H1 (cell line): Measurements from ENCODE around the gene CDK19. TPM values are rescaled to one million over a fixed set of nuclear protein-coding genes. Genes with fewer than 3 reads are reported as not detected.

Experiments used
- CTCF ChIA-PET: fragments of 300-600 bp; sonication (Branson Sonifier 250); formaldehyde crosslinking; loops from one replicate; lab custom pipeline; 2021; ENCODE audit not compliant: partially characterized antibody; lab: Charles Lee
- POLR2A ChIA-PET: fragments of 300-600 bp; sonication (Branson Sonifier 250); formaldehyde crosslinking; loops from one replicate; lab custom pipeline; 2021; ENCODE audit warnings: inconsistent platforms; ENCODE audit not compliant: partially characterized antibody; lab: Charles Lee
- DNase-seq, 2 experiments: peaks; one replicate each; pipeline versions ENCODE4 v3.0.0 to v3.0.0-alpha.2; 2010 to 2022; ENCODE audit warnings: low spot score in 2 of 2, low read depth in 1 of 2, mixed read lengths in 1 of 2
- FAIRE-seq: peaks from 2 replicates; lab custom pipeline; 2011; peaks lifted over from hg19 to GRCh38; lab: Jason Lieb, UNC
- H2AFZ ChIP-seq: 2 replicates; pipeline ENCODE4 v1.8.1; 2012; ENCODE audit warnings: low read length, inconsistent platforms
- H2AK5ac ChIP-seq: 2 replicates; pipeline ENCODE4 v1.6.1; 2013; ENCODE audit warnings: low read depth, low read length
- H2BK120ac ChIP-seq: replicated peaks from 2 replicates; pipeline ENCODE3; 2013; ENCODE audit warnings: low read depth, low read length, inconsistent platforms
- H2BK12ac ChIP-seq: 2 replicates; pipeline ENCODE4 v1.6.1; 2013; ENCODE audit warnings: low read depth, low read length
- H2BK15ac ChIP-seq: 2 replicates; pipeline ENCODE4 v1.6.1; 2013; ENCODE audit warnings: low read length
- H2BK20ac ChIP-seq: 2 replicates; pipeline ENCODE4 v1.6.1; 2013; ENCODE audit warnings: low read length
- H2BK5ac ChIP-seq: 2 replicates; pipeline ENCODE4 v1.6.1; 2013; ENCODE audit warnings: low read depth, low read length
- H3K14ac ChIP-seq: 2 replicates; pipeline ENCODE4 v1.6.1; 2013; ENCODE audit warnings: inconsistent platforms; ENCODE audit not compliant: insufficient read length
- H3K18ac ChIP-seq: 2 replicates; pipeline ENCODE4 v1.6.1; 2013; ENCODE audit warnings: low read length; ENCODE audit errors: extremely low read depth
- H3K23ac ChIP-seq: 2 replicates; pipeline ENCODE4 v1.6.1; 2013; ENCODE audit warnings: inconsistent platforms; ENCODE audit not compliant: insufficient read length
- H3K23me2 ChIP-seq: 2 replicates; pipeline ENCODE4 v1.6.1; 2013; ENCODE audit warnings: low read depth, low read length
- H3K27ac ChIP-seq: 2 replicates; pipeline ENCODE4 v1.6.1; 2011; ENCODE audit warnings: low read depth, low read length, inconsistent platforms
- H3K27me3 ChIP-seq, 4 experiments: replicated peaks in 1 of 4; 1 replicate in 1 of 4; 2 replicates in 3 of 4; pipeline versions ENCODE4 v1.6.1 to v1.8.1; 2011 to 2013; ENCODE audit warnings: low read length in 3 of 4, mild to moderate bottlenecking in 3 of 4, inconsistent platforms in 2 of 4, mixed read lengths in 2 of 4, moderate library complexity in 1 of 4; ENCODE audit not compliant: control insufficient read depth in 3 of 4, insufficient read depth in 3 of 4; ENCODE audit errors: extremely low read depth in 1 of 4
- H3K36me3 ChIP-seq, 4 experiments: 2 replicates each; pipeline versions ENCODE4 v1.6.1 to v1.8.1; 2011 to 2013; ENCODE audit warnings: mild to moderate bottlenecking in 4 of 4, low read length in 3 of 4, moderate library complexity in 2 of 4, control low read depth in 1 of 4, inconsistent platforms in 1 of 4; ENCODE audit not compliant: insufficient read depth in 4 of 4, control insufficient read depth in 2 of 4
- H3K4ac ChIP-seq: replicated peaks from 2 replicates; pipeline ENCODE3; 2013; ENCODE audit warnings: low read length, low read depth, mixed read lengths, inconsistent platforms; ENCODE audit not compliant: insufficient read length
- H3K4me1 ChIP-seq, 4 experiments: replicated peaks in 1 of 4; 1 replicate in 1 of 4; 2 replicates in 3 of 4; pipeline versions ENCODE4 v1.6.1 to v1.8.1; 2011 to 2013; ENCODE audit warnings: low read length in 3 of 4, inconsistent platforms in 2 of 4, mixed read lengths in 1 of 4; ENCODE audit not compliant: insufficient read depth in 4 of 4, control insufficient read depth in 3 of 4
- H3K4me2 ChIP-seq, 2 experiments: 2 replicates each; pipeline versions ENCODE4 v1.6.1 to v1.8.1; 2011 to 2013; ENCODE audit warnings: low read depth in 2 of 2, low read length in 2 of 2, control low read depth in 1 of 2, inconsistent platforms in 1 of 2, mild to moderate bottlenecking in 1 of 2; ENCODE audit not compliant: insufficient read depth in 1 of 2
- H3K4me3 ChIP-seq, 4 experiments: fragments of 200-600, 300-600 bp in 1 of 4; sonication (generic), shearing (Covaris generic), sonication (Bioruptor Twin) in 1 of 4; 2 replicates each; pipeline versions ENCODE4 v1.5.1 to v1.8.1; 2011 to 2016; ENCODE audit warnings: low read length in 4 of 4, low read depth in 3 of 4, control low read depth in 2 of 4, inconsistent platforms in 2 of 4, mild to moderate bottlenecking in 2 of 4, mixed read lengths in 1 of 4, moderate library complexity in 1 of 4; ENCODE audit not compliant: insufficient read depth in 2 of 4; ENCODE audit errors: extremely low read depth in 1 of 4
- H3K56ac ChIP-seq: replicated peaks from 2 replicates; pipeline ENCODE3; 2013; ENCODE audit warnings: low read depth, mild to moderate bottlenecking, mixed read lengths, low read length, inconsistent platforms; ENCODE audit not compliant: insufficient read length
- H3K79me1 ChIP-seq: 2 replicates; pipeline ENCODE4 v1.6.1; 2013; ENCODE audit warnings: low read depth, low read length, control low read depth
- H3K79me2 ChIP-seq, 2 experiments: 2 replicates each; pipeline versions ENCODE4 v1.6.1 to v1.8.1; 2012 to 2013; ENCODE audit warnings: low read length in 2 of 2, mild to moderate bottlenecking in 2 of 2, inconsistent platforms in 1 of 2; ENCODE audit not compliant: insufficient read depth in 2 of 2, control insufficient read depth in 1 of 2
- H3K9ac ChIP-seq, 4 experiments: replicated peaks in 1 of 4; 1 replicate in 1 of 4; 2 replicates in 3 of 4; pipeline versions ENCODE4 v1.6.1 to v1.8.1; 2011 to 2013; ENCODE audit warnings: low read depth in 3 of 4, low read length in 3 of 4, control low read depth in 2 of 4, mild to moderate bottlenecking in 2 of 4, moderate library complexity in 2 of 4, inconsistent platforms in 1 of 4; ENCODE audit errors: extremely low read depth in 1 of 4
- H3K9me3 ChIP-seq, 2 experiments: 2 replicates each; pipeline versions ENCODE4 v1.6.1 to v1.8.1; 2012 to 2013; ENCODE audit warnings: mild to moderate bottlenecking in 2 of 2, moderate library complexity in 2 of 2, control low read depth in 1 of 2, inconsistent platforms in 1 of 2, low read depth in 1 of 2, low read length in 1 of 2, mixed read lengths in 1 of 2; ENCODE audit not compliant: insufficient read depth in 2 of 2
- H4K20me1 ChIP-seq, 2 experiments: replicated peaks in 1 of 2; 2 replicates each; pipeline versions ENCODE3 to v1.8.1; 2011 to 2013; ENCODE audit warnings: inconsistent platforms in 2 of 2, low read length in 2 of 2, mild to moderate bottlenecking in 1 of 2; ENCODE audit not compliant: insufficient read depth in 2 of 2, control insufficient read depth in 1 of 2
- H4K5ac ChIP-seq: 2 replicates; pipeline ENCODE4 v1.6.1; 2013; ENCODE audit warnings: low read length, low read depth, mixed read lengths, inconsistent platforms; ENCODE audit not compliant: insufficient read length
- H4K8ac ChIP-seq: 2 replicates; pipeline ENCODE4 v1.8.0; 2013; ENCODE audit warnings: mild to moderate bottlenecking, moderate library complexity, low read length, inconsistent platforms; ENCODE audit not compliant: insufficient read depth; ENCODE audit errors: extremely low read depth
- H4K91ac ChIP-seq: replicated peaks from 2 replicates; pipeline ENCODE3; 2013; ENCODE audit warnings: low read length, mixed read lengths, inconsistent platforms; ENCODE audit not compliant: insufficient read length
- CBX8 ChIP-seq: fragments of 300-800, 300-1000 bp; sonication (generic); IDR thresholded peaks from 2 replicates; pipeline ENCODE4 v1.7.1; 2016; ENCODE audit warnings: low read depth, low read length, borderline replicate concordance
- CHD1 ChIP-seq: IDR thresholded peaks from 2 replicates; pipeline ENCODE4 v1.6.1; 2012; ENCODE audit warnings: low read depth, low read length, improper control_type of control experiment
- HDAC6 ChIP-seq: IDR thresholded peaks from one replicate; pipeline ENCODE4 v1.7.1; 2012; ENCODE audit warnings: low read depth, mild to moderate bottlenecking, inconsistent platforms, low read length, moderate library complexity
- KDM1A ChIP-seq: fragments of 200-600, 300-600 bp; sonication (generic); IDR thresholded peaks from 2 replicates; pipeline ENCODE4 v1.7.1; 2016; ENCODE audit warnings: mild to moderate bottlenecking, low read length, borderline replicate concordance
- POLR2A ChIP-seq, 2 experiments: IDR thresholded peaks; 1 replicate in 1 of 2; 2 replicates in 1 of 2; pipeline ENCODE4 v1.6.1; 2011; ENCODE audit warnings: low read depth in 2 of 2, low read length in 2 of 2, mild to moderate bottlenecking in 2 of 2; ENCODE audit errors: control extremely low read depth in 1 of 2
- SAP30 ChIP-seq: fragments of 300-600 bp; sonication (generic); IDR thresholded peaks from 2 replicates; pipeline ENCODE4 v1.7.1; 2012; ENCODE audit warnings: low read length, moderate library complexity, mild to moderate bottlenecking, inconsistent platforms; ENCODE audit not compliant: insufficient read depth, insufficient replicate concordance
- SIRT6 ChIP-seq: IDR thresholded peaks from one replicate; pipeline ENCODE4 v1.7.1; 2012; ENCODE audit warnings: low read length, inconsistent platforms
- TBP ChIP-seq: IDR thresholded peaks from 2 replicates; pipeline ENCODE4 v1.6.1; 2011; ENCODE audit warnings: low read depth, low read length, improper control_type of control experiment
- WGBS, 2 experiments: shearing (Covaris generic) in 1 of 2; methylation state at CpG; one replicate each; pipeline versions ENCODE4 v1.1.6 to v1.1.7; 2013 to 2015; ENCODE audit warnings: low lambda C conversion rate in 2 of 2, mixed read lengths in 2 of 2, inconsistent platforms in 1 of 2, low coverage in 1 of 2, missing lambda C conversion rate in 1 of 2; ENCODE audit not compliant: insufficient replicate concordance in 2 of 2, insufficient coverage in 1 of 2, insufficient read length in 1 of 2; ENCODE audit errors: extremely low coverage in 1 of 2, missing lambda C conversion rate in 1 of 2; 5-methylcytosine and 5-hydroxymethylcytosine counted together
- polyA plus RNA-seq, 7 experiments: library from polyadenylated mRNA; depleted of rRNA in 3 of 7; stranded (reverse) in 5 of 7; unstranded in 2 of 7; fragments of >200 nt in 5 of 7; fragments of 200-250 nt in 2 of 7; gene quantifications; 1 replicate in 5 of 7; 2 replicates in 1 of 7; 4 replicates in 1 of 7; pipeline versions ENCODE4 v1.2.1 to v1.2.3, GENCODE V29; 2011 to 2013; ENCODE audit warnings: missing spikeins in 2 of 7, mixed read lengths in 2 of 7
- total RNA-seq: library from RNA; stranded (reverse); fragmentation: NEBNext Ultra II Directional; extraction: Animal tissue kit (Norgen Biotek cat#: 25700); gene quantifications from 2 replicates; pipeline ENCODE4 v1.2.1, GENCODE V29; 2021
- TF ChIP-seq, protein P1 (sequence below): IDR thresholded peaks from 2 replicates; pipeline ENCODE4 v1.6.1; 2012; ENCODE audit warnings: inconsistent platforms

The CDK19 gene
- total and polyA plus RNA-seq, 2 of the 8 experiments (the other 6 are each of a cell fraction or from before 2014, with no cell fraction given) = 4.9 to 12.6 TPM

DNA sequence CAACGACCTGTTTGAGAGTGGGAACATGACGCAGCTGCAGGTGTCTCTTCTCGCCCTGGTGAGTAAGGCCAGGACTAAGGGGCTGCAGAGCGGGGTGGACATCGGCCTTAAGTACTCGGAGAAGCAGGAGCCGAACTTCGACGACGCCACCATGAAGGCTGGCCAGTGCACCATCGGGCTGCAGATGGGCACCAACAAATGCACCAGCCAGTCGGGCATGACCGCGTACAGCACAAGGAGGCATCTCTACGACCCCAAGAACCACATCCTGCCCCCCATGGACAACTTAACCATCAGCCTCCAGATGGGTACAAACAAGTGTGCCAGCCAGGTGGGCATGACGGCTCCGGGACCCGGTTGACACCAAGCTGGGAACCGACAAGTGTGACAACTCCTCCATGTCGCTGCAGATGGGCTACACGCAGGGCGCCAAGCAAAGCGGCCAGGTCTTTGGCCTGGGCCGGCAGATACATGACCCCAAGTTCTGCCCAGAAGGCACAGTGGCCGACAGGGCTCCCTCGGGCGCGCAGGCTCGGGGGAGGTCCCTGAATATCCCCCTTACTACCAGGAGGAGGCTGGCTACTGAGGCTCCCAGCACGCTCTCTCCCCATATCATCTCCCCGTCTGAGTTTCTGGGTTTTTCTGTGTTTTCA, 43.4 kb upstream of the CDK19 start:
- Histone ChIP-seq H2AK5ac (no peak overlapping the region), H4K91ac (no peak overlapping the region), H3K4me2 (no peak overlapping the region), H3K4ac (no peak overlapping the region), H4K8ac (peak overlapping the region; percentile 11; the same call in 1 of the 2 replicates), H3K9ac (no peak overlapping the region), H2BK12ac (no peak overlapping the region), H3K56ac (no peak overlapping the region), H2BK120ac (no peak overlapping the region), H3K23ac (no peak overlapping the region), H3K23me2 (no peaks in the 10 kb centered on the region), H3K79me1 (no peaks in the 10 kb centered on the region), H3K18ac (no peak overlapping the region), H3K14ac (no peak overlapping the region), H3K36me3 (no peaks in the 10 kb centered on the region), H4K20me1 (peaks cover 0 to 1% of the 10 kb centered on the region in 2 experiments), H3K4me1 (no peaks in the 10 kb centered on the region), H3K9me3 (no peaks in the 10 kb centered on the region), H3K4me3 (no peak overlapping the region), H4K5ac (no peak overlapping the region), H2BK5ac (no peak overlapping the region), H2BK15ac (no peak overlapping the region), H3K27ac (no peak overlapping the region), H2BK20ac (no peak overlapping the region), H3K27me3 (no peaks in the 10 kb centered on the region)
- no peak for FAIRE-seq
- ChIA-PET CTCF (no interaction called here), POLR2A (interaction anchor here (4.1 kb wide), 1 partner anchor 15 kb away, joined by 30 read pairs; the partner anchor contains the start of gene AMD1)
- 94% methylated on average over 31 of the region's 31 CpGs; no CpG with 5 or more reads in 1 of the 2 experiments for WGBS, 2 experiments
- TF ChIP-seq TBP (no peak), CHD1 (no peak), KDM1A (no peak), HDAC6 (no peak), SAP30 (no peak), SIRT6 (no peak), POLR2A (IDR thresholded peaks at IDR 0.05; ENCODE audit: control extremely low read depth in 1 of 2, low read depth in 2 of 2, low read length in 2 of 2) (no peak), CBX8 (no peak)
- TF ChIP-seq, protein P1, sequence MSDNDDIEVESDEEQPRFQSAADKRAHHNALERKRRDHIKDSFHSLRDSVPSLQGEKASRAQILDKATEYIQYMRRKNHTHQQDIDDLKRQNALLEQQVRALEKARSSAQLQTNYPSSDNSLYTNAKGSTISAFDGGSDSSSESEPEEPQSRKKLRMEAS = no peak
- TF ChIP-seq, all 59 proteins: peak for 0
- no peak for DNase-seq
- H2AFZ ChIP-seq = no peak overlapping the region
- H3K79me2 ChIP-seq = no peaks in the 10 kb centered on the region
